NCI-H2029 (cell line): ENCODE measurements around the gene KRTAP6-3.

Experiments
- DNase-seq: peaks from one replicate; lab custom pipeline; 2025; lab: John Stamatoyannopoulos, UW

KRTAP6-3 gene

DNA sequence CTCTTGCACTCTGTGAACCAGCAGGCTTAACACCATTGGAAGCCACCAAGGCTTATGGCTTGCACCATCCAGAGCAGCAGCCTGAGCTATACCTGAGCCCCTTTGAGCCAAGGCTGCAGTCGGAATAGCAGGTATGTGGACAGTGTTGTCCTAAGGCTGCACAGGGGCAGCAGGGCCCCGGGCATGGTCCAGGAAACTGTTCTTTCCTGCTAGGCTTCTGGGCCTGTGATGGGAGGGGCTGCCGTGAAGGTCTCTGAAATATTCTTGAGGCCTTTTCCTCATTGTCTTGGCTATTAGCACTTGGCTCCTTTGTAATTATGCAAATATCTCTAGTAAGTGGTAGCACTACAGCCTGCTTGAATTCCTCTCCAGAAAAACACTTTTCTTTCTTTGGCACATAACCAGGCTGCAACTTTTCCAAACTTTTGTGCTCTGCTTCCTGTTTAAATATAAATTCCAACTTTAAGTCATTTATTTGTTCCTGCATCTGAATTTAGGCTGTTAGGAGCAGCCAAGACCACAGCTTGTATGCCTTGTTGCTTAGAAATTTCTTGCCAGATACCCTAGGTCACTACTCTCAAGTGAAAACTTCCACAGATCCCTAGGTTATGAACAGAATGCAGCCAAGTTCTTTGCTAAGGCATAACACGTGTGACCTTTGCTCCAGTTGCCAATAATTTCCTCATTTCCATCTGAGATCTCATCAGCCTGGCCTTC lies 33.4 kb downstream of the KRTAP6-3 start:
- DNase-seq: no peak

DNA sequence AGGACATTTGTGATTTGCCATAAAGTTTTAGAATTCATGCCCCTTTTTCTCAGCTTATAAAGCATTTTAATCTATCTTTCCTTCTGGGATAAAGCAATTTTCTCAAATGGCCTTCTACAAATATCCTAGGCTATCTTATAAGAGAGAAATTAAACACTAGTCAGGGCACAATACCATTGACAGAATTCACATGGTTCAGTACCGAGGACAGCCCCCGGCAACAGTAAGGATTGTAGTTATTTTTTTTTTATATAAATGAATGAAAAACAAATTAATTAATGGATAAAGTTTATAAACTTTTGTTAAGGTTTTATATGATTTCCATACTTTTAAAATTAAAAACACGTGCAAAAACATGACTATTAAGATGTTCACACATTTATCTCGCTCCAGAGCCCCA lies 35.9 kb downstream of the KRTAP6-3 start:
- no peak for DNase-seq

DNA sequence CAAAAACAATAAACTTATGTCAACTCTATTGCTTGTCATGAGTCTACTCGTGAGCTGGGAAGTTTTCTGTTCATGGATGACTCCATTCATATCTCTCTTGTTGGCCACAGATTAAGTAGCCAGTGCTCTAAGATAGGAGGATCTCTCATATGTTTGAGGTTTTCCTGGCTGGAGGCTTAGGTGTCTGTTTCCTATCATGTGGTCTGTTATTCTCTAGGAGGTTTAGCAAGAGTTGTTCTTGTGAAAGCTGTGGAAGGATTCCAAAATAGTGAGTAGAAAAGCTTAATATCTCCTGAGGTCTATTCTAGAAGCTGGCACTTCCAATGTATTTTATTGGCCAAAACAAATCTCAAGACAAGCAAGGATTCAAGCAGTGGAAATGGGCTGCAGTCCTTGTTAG lies 37.0 kb downstream of the KRTAP6-3 start:
- no peak for DNase-seq

DNA sequence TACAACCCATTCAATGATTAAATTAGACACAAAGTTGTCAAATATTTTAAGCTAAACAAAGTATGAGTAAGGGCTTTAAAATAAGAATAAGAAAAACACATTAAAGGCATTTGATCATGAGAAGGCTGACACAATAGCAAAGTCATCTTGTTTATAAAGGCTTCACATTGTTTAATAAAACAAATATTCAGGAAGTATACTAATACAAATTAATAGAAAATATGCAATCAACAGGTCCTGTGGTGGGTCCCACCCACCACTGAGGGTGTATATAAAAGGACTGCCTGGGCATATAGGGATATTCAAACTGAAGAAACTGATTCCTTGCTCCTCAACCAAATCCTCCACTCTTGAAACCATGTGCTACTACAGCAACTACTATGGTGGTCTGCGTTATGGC lies 42.7 kb downstream of the KRTAP6-3 start, which contains the start of gene KRTAP20-2:
TSS of gene KRTAP20-2 (plus strand) at position 301 of the 400 bp plus-strand sequence. CDS start at position 359, 58 bp downstream.
- no peak for DNase-seq

DNA sequence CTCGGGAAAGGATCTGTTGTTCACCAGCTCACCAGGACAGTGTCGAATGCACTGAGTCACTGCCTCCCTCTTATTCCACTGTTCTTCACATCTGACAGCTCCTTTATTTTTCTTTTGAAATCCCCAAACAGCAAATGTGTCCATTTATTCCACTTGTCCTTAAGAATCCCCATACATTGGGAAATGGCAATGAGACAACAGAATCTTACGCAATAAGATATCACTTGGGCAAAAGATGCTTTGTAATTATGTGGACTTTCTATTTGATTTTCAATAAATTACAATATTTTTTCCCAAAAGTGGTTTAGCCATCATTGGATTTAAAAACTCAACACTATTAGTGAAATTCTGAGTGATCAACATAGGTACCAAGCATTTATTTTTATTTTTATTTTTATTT lies 46.4 kb downstream of the KRTAP6-3 start:
- DNase-seq: no peak

DNA sequence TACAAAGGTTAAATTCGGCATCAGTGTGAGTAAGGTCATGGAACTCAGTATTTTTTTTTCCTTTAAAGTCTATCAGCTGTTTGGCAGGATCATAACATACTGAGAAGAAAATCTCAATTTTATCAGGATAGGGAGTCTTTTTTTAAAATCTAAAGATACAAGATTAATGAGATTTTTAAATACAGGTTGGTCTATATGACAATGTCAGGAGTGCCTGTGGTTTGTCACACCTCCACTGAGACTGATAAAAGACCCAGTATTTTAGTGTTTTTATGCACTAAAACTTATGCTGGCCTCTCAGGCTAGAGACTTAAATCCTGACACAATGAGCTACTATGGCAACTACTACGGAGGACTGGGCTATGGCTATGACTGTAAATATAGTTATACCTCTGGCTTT lies 50.3 kb downstream of the KRTAP6-3 start, which contains the start of gene KRTAP20-3:
TSS of gene KRTAP20-3 (plus strand) at position 301 of the 400 bp plus-strand sequence.
- no peak for DNase-seq
